HepG2 (cell line): ENCODE results near the gene ADH5. TPM values are rescaled to one million over a fixed set of nuclear protein-coding genes. Genes with fewer than 3 reads are reported as not detected.
A peak's percentile ranks its signal among the peaks of the same experiment; 100 is the strongest.

Source experiments
- ARID5B ChIP-seq: IDR thresholded peaks from 2 replicates; pipeline ENCODE4 v1.4.0; 2020; ENCODE audit warnings: mild to moderate bottlenecking, missing genetic modification reagents
- CHD4 ChIP-seq: fragments of 200-600 bp; sonication (generic); IDR thresholded peaks from 2 replicates; pipeline ENCODE4 v1.7.0; 2017; ENCODE audit warnings: mild to moderate bottlenecking, low read length, borderline replicate concordance
- DZIP1 ChIP-seq: sonication (generic); formaldehyde crosslinking; IDR thresholded peaks from 2 replicates; pipeline ENCODE4 v1.5.0; 2020; ENCODE audit warnings: mild to moderate bottlenecking, missing genetic modification reagents
- HNRNPL ChIP-seq: fragments of 200-400 bp; formaldehyde crosslinking; IDR thresholded peaks from 2 replicates; pipeline ENCODE4 v1.6.1; 2017; ENCODE audit warnings: mild to moderate bottlenecking, low read depth, low read length
- MAF1 ChIP-seq: sonication (generic); formaldehyde crosslinking; IDR thresholded peaks from 2 replicates; pipeline ENCODE4 v1.5.0; 2020; ENCODE audit warnings: missing genetic modification reagents, borderline replicate concordance
- NKX3-1 ChIP-seq: sonication (generic); formaldehyde crosslinking; IDR thresholded peaks from 2 replicates; pipeline ENCODE4 v1.5.0; 2020; ENCODE audit warnings: missing genetic modification reagents
- POGZ ChIP-seq: sonication (generic); formaldehyde crosslinking; IDR thresholded peaks from 2 replicates; pipeline ENCODE4 v1.4.0; 2020; ENCODE audit warnings: mild to moderate bottlenecking, missing genetic modification reagents
- SALL1 ChIP-seq: sonication (generic); formaldehyde crosslinking; IDR thresholded peaks from 2 replicates; pipeline ENCODE4 v1.8.0; 2022; ENCODE audit warnings: mild to moderate bottlenecking, missing genetic modification reagents
- SATB2 ChIP-seq: sonication (generic); formaldehyde crosslinking; IDR thresholded peaks from 2 replicates; pipeline ENCODE4 v1.5.0; 2020; ENCODE audit warnings: missing genetic modification reagents
- STAG1 ChIP-seq: sonication (generic); formaldehyde crosslinking; IDR thresholded peaks from 2 replicates; pipeline ENCODE4 v1.4.0; 2020; ENCODE audit warnings: missing genetic modification reagents
- ZMYM2 ChIP-seq: sonication (generic); formaldehyde crosslinking; IDR thresholded peaks from 2 replicates; pipeline ENCODE4 v1.8.0; 2022; ENCODE audit warnings: mild to moderate bottlenecking, missing genetic modification reagents
- ZNF24 ChIP-seq: fragments of 450-650 bp; IDR thresholded peaks from 2 replicates; pipeline ENCODE4 v1.6.1; 2017; ENCODE audit warnings: antibody characterized with exemption, mild to moderate bottlenecking
- ZNF251 ChIP-seq: sonication (generic); formaldehyde crosslinking; IDR thresholded peaks from 2 replicates; pipeline ENCODE4 v1.9.0; 2021; ENCODE audit warnings: mild to moderate bottlenecking, missing genetic modification reagents
- ZNF350 ChIP-seq: sonication (generic); formaldehyde crosslinking; IDR thresholded peaks from 2 replicates; pipeline ENCODE4 v1.4.0; 2020; ENCODE audit warnings: mild to moderate bottlenecking, low read depth, missing genetic modification reagents, borderline replicate concordance
- ZNF563 ChIP-seq: sonication (generic); formaldehyde crosslinking; IDR thresholded peaks from 2 replicates; pipeline ENCODE4 v1.8.0; 2022; ENCODE audit warnings: mild to moderate bottlenecking, moderate library complexity, missing genetic modification reagents
- ZNF703 ChIP-seq: sonication (generic); formaldehyde crosslinking; IDR thresholded peaks from 2 replicates; pipeline ENCODE4 v1.5.1; 2020; ENCODE audit warnings: missing genetic modification reagents, mild to moderate bottlenecking, moderate library complexity, borderline replicate concordance
- ZSCAN25 ChIP-seq: sonication (generic); formaldehyde crosslinking; IDR thresholded peaks from 2 replicates; pipeline ENCODE4 v1.8.0; 2022; ENCODE audit warnings: mild to moderate bottlenecking, missing genetic modification reagents
- polyA plus RNA-seq, 8 experiments: library from polyadenylated mRNA; depleted of rRNA in 3 of 8; stranded (reverse) in 7 of 8; unstranded in 1 of 8; fragments of >200 nt; fragmentation: Illumina TruSeq in 4 of 8; extraction: Trizol in 4 of 8; gene quantifications; 2 replicates each; pipeline versions ENCODE4 v1.2.1 to v1.2.3, GENCODE V29; 2011 to 2016; ENCODE audit warnings: low read depth in 4 of 8, missing spikeins in 1 of 8, mixed read lengths in 1 of 8; ENCODE audit not compliant: insufficient read depth in 1 of 8
- total RNA-seq, 5 experiments: library from RNA; depleted of rRNA; stranded (reverse); fragments of >200 nt; fragmentation: Illumina TruSeq; extraction: Trizol; gene quantifications; 2 replicates each; pipeline ENCODE4 v1.2.3, GENCODE V29; 2016; ENCODE audit warnings: low read depth in 1 of 5
- TF ChIP-seq, protein P1 (sequence below): sonication (generic); formaldehyde crosslinking; IDR thresholded peaks from 2 replicates; pipeline ENCODE4 v1.9.0; 2022; ENCODE audit warnings: missing genetic modification reagents, mild to moderate bottlenecking, borderline replicate concordance

ADH5 gene
- total and polyA plus RNA-seq, 2 of the 13 experiments (the other 11 are each of a cell fraction or from before 2014, with no cell fraction given) = 349 to 512 TPM

- TF ChIP-seq ZMYM2 (no peak; the same call in 1 of the 2 replicates), ZSCAN25 (CRISPR knock-in tag) (0 out of 2 replicates have a peak, but pooled peaks have one; percentile 28), HNRNPL (no peak), NKX3-1 (CRISPR knock-in tag) (peak; percentile 42), CHD4 (no peak), ZNF251 (CRISPR knock-in tag) (no peak), SATB2 (CRISPR knock-in tag) (peak; percentile 53; the same call in 1 of the 2 replicates), ZNF703 (no peak), MAF1 (CRISPR knock-in tag) (no peak), DZIP1 (CRISPR knock-in tag) (no peak), ARID5B (CRISPR knock-in tag) (peak; percentile 62), ZNF24 (no peak), STAG1 (CRISPR knock-in tag) (peak; percentile 8; the same call in 1 of the 2 replicates), POGZ (CRISPR knock-in tag) (peak; percentile 30; the same call in 1 of the 2 replicates), ZNF563 (peak; percentile 64; the same call in 1 of the 2 replicates), ZNF350 (CRISPR knock-in tag) (peak; percentile 83), SALL1 (CRISPR knock-in tag) (peak; percentile 89)
- TF ChIP-seq, protein P1, sequence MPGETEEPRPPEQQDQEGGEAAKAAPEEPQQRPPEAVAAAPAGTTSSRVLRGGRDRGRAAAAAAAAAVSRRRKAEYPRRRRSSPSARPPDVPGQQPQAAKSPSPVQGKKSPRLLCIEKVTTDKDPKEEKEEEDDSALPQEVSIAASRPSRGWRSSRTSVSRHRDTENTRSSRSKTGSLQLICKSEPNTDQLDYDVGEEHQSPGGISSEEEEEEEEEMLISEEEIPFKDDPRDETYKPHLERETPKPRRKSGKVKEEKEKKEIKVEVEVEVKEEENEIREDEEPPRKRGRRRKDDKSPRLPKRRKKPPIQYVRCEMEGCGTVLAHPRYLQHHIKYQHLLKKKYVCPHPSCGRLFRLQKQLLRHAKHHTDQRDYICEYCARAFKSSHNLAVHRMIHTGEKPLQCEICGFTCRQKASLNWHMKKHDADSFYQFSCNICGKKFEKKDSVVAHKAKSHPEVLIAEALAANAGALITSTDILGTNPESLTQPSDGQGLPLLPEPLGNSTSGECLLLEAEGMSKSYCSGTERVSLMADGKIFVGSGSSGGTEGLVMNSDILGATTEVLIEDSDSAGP (CRISPR knock-in tag) = peak; percentile 39
Measured at GRCh38 chr4:99088481-99089365, at the start of gene ADH5 (continued).
